ENCODE data around the gene ZFR. TPM values are rescaled to one million over a fixed set of nuclear protein-coding genes. Genes with fewer than 3 reads are reported as not detected.

The ZFR gene
- 10 to 100 TPM; 54.6 to 58.7 (median 55.9) TPM for total RNA-seq
- polyA plus RNA-seq, result 28.9 TPM
- long read RNA-seq, donor 1, full-length matches to known transcripts, result 80 of 137 reads
- long read RNA-seq, donor 1, partial matches to known transcripts, result 40 of 137 reads
- long read RNA-seq, donor 1, other reads (novel, unspliced or antisense), result 17 of 137 reads
- long read RNA-seq, donor 2, full-length matches to known transcripts, result 40 of 49 reads
- long read RNA-seq, donor 2, partial matches to known transcripts, result 3 of 49 reads
- long read RNA-seq, donor 2, other reads (novel, unspliced or antisense), result 6 of 49 reads
- long read RNA-seq, donor 3, full-length matches to known transcripts, result 54 of 147 reads
- long read RNA-seq, donor 3, partial matches to known transcripts, result 67 of 147 reads
- long read RNA-seq, donor 3, other reads (novel, unspliced or antisense), result 26 of 147 reads
- long read RNA-seq, donor 4, full-length matches to known transcripts, result 59 of 78 reads
- long read RNA-seq, donor 4, partial matches to known transcripts, result 9 of 78 reads
- long read RNA-seq, donor 4, other reads (novel, unspliced or antisense), result 10 of 78 reads

DNA sequence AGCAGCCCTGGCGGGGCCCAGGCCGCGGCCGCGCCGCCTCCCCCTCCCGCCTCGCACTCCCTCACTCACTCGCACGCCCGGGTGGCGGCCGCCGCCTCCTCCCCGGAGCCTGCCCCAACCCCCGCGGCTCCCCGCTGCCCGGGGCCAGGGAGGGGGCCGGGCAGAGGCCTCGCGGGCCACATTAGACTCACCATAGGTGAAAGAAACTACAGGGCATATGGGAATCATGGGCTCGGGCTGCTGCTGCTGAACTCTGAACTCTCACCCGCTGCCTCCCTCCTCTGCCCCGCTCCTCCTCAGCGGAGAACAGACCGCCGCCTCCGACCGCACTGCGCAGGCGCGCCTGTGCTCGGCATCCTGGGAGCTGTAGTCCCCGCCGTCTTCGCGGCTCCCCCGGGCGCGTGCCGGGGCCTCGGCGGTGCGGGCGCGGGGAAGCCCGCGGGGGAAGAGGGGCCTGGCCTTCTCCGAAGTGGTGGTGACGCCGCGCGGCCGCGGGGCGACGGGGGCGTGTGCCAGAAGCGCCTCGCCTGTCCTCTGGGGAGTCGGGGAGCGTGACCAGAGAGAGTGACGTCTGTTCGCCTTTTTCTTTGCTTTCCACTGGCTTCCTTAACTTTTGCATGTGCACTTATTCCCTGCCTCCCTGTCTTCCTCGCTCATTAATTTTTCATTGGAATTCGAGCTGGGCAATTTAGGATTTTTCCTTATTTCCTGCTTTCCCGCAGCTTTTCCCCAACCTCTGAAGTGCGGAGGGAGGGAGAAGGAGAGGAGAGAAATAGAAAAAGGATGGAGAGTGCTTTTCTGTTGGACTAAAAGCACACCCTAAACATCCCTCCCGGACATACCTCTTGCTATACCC is at the start of gene ZFR:
TSS of gene ZFR (minus strand) at position 310 of the 856 bp plus-strand sequence. CDS start at position 228, 82 bp downstream.
- 4% methylated on average over 68 of the region's 70 CpGs for WGBS
- peaks cover 3% of the 10 kb centered on the region for H3K9me3 ChIP-seq (ENCODE audit: control insufficient read depth, low read length)
- H3K27ac ChIP-seq (ENCODE audit: low read length), result peak within 1 kb of the TSS; percentile 94
- H3K4me1 ChIP-seq (ENCODE audit: control insufficient read depth, insufficient read depth, low read length), result peaks cover 5% of the 10 kb centered on the region
- ATAC-seq, result peak; percentile 98
- intact Hi-C loops (cut with DNase I), result no loop called here
- no peaks in the 10 kb centered on the region for H3K27me3 ChIP-seq (ENCODE audit: control insufficient read depth, insufficient read depth)
- peak within 1 kb of the TSS; percentile 89 for H3K4me3 ChIP-seq (ENCODE audit: low read length)
- peak; percentile 94 to 97 (median 96) for DNase-seq

DNA sequence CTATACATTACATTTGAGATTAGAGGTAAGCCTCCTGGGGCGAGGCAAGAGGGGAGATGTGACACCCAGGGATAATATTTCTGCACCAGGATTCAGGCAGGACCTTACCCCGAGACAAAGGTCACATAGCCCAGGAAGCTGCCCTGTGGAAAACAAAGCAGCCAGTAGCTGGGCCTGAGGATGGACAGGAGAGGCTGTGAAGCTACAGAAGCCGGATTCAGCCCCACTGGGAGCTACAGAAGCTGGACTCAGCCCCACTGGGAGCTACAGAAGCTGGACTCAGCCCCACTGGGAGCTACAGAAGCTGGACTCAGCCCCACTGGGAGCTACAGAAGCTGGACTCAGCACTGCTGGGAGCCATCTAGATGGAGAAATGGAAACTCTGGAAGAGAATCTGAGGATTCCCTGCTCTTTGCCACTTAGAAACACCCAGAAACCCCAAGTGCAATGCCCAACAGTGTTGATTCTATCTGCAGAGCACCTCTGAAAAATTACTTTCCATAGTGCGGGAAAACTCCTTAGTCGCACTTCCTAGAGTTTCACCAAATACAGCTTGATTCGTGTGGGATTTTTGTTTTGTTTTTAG is 46.5 kb upstream of the ZFR start:
- DNase-seq (no peak), ATAC-seq (no peak)
- Histone ChIP-seq H3K9me3 (ENCODE audit: control insufficient read depth, low read length) (no peaks in the 10 kb centered on the region), H3K27ac (ENCODE audit: low read length) (no peak overlapping the region), H3K4me3 (ENCODE audit: low read length) (no peak overlapping the region), H3K4me1 (ENCODE audit: control insufficient read depth, insufficient read depth, low read length) (no peaks in the 10 kb centered on the region), H3K27me3 (ENCODE audit: control insufficient read depth, insufficient read depth) (no peaks in the 10 kb centered on the region)
- intact Hi-C loops (cut with DNase I), result loop anchor here (5.0 to 10.0 kb wide), 5 partner anchors 94 to 121 kb away; partner anchors contain the start of gene SUB1 (in 3 of the 4)
- WGBS, result 88% methylated on average over 6 of the region's 6 CpGs

DNA sequence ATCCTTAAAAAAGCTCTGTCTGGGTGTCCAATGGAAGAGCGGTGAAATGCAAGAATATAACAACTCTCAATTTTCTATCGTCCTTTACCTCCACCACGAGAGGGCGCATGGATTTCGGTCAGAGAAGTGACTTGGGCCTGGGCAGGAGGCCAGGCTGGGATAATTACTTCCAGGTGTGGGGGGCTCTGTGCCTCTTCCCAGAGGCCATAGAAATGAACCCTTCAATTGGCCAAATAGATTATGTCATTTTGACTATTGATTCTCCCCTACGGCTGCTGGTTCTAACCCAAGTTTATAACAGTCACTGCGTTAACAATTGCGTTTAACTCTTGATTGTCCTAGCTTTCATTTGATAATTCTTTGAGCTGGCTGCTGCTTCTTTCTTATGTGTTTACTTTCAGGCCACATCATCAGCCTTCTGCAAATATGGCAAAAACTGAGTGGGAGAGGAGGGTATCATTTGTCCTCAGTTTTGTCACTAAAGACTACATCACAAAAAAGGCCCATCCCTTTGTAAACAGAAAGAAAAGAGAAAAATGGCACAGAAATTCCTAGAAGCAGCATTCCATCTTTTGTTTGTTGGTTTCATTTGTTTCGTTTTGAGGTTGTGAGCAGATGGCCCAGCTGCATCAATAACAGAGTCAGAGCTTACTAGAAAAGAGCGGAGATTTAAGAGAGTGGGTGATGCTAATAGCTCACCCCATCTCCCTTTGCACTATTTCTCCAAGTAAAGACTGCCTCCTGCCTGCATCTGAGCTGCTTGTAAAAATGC is 45.4 kb upstream of the ZFR start:
- peak; percentile 57 to 78 for ATAC-seq
- intact Hi-C loops (cut with DNase I), result loop anchor here (5.0 to 10.0 kb wide), 6 partner anchors 95 to 935 kb away; partner anchors contain the start of gene SUB1 (in 3 of the 4)
- Histone ChIP-seq H3K27ac (ENCODE audit: low read length) (no peak overlapping the region), H3K4me1 (ENCODE audit: control insufficient read depth, insufficient read depth, low read length) (no peaks in the 10 kb centered on the region), H3K27me3 (ENCODE audit: control insufficient read depth, insufficient read depth) (no peaks in the 10 kb centered on the region), H3K4me3 (ENCODE audit: low read length) (no peak overlapping the region), H3K9me3 (ENCODE audit: control insufficient read depth, low read length) (no peaks in the 10 kb centered on the region)
- 16% methylated on average over 10 of the region's 10 CpGs for WGBS
- DNase-seq, result peak; percentile 80 to 90 (median 89)

DNA sequence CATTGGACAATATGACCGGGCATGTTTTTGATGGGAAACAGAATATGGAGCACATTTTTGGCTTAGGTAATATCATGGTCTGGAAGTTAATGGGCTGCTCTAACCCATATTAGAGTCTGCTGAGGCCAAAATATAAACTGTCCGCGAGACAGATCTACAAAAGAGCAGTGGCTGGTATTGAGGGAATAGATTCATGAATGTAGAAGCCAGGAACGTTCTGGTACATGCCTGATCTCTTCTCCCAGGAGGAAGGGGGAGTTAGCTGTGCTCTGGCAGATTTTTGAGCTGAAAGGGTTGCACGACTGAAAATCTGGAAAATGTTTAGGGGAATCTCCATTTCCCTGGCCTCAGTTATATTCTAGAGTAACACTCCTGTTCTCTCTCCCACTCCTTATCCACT is 42.9 kb upstream of the ZFR start:
- intact Hi-C loops (cut with DNase I), result loop anchor here in 1 of 4 donors (10.0 kb wide), 1 partner anchor 937 kb away; no protein-coding TSS in a partner anchor
- H3K9me3 ChIP-seq (ENCODE audit: control insufficient read depth, low read length), result no peaks in the 10 kb centered on the region
- no peak overlapping the region for H3K4me3 ChIP-seq (ENCODE audit: low read length)
- 68% methylated on average over 5 of the region's 5 CpGs for WGBS
- no peaks in the 10 kb centered on the region for H3K4me1 ChIP-seq (ENCODE audit: control insufficient read depth, insufficient read depth, low read length)
- H3K27me3 ChIP-seq (ENCODE audit: control insufficient read depth, insufficient read depth), result no peaks in the 10 kb centered on the region
- peak in 1 of 2 donors; percentile 48 for ATAC-seq
- DNase-seq, result no peak
- no peak overlapping the region for H3K27ac ChIP-seq (ENCODE audit: low read length)

DNA sequence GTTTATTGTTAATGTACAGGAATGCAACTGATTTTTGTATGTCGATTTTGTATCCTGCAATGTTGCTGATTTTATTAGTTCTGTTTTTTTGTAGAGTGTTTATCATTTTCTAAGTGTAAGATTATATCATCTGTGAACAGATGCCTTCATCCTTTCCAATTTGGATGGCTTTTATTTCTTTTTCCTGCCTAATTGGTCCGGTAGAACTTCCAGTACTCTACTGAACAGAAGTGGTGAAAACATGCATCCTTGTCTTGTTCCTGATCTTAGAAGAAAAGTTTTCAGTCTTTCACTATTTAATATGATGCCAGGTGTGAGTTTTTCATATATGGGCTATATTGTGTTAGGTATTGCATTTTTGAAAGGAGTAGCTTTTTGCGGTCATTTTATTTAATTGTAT is 42.5 kb upstream of the ZFR start:
- Histone ChIP-seq H3K27ac (ENCODE audit: low read length) (no peak overlapping the region), H3K4me3 (ENCODE audit: low read length) (no peak overlapping the region), H3K27me3 (ENCODE audit: control insufficient read depth, insufficient read depth) (no peaks in the 10 kb centered on the region), H3K4me1 (ENCODE audit: control insufficient read depth, insufficient read depth, low read length) (no peaks in the 10 kb centered on the region), H3K9me3 (ENCODE audit: control insufficient read depth, low read length) (no peaks in the 10 kb centered on the region)
- WGBS, result 62% methylated on average over 3 of the region's 3 CpGs
- DNase-seq (no peak), ATAC-seq (no peak)
- intact Hi-C loops (cut with DNase I), result loop anchor here in 1 of 4 donors (10.0 kb wide), 1 partner anchor 938 kb away; no protein-coding TSS in a partner anchor

DNA sequence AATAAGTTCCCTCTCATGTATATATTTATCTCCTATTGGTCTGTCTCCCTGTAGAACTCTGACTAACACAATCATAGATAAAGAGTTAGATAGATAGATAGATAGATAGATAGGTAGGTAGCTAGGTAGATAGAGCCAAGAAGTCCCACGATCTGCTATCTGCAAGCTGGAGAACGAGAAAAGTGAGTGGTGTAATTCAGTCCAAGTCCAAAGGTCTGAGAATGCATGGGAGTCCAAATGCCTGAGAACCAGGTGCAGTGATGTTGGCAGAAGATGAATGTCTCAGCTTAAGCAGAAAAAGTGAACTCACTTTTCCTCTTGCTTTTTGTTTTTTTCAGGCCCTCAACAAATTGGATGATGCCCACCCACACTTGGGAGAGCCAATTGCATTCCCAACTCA is 37.7 kb upstream of the ZFR start:
- 82% methylated on average over 2 of the region's 2 CpGs for WGBS
- Histone ChIP-seq H3K4me1 (ENCODE audit: control insufficient read depth, insufficient read depth, low read length) (no peaks in the 10 kb centered on the region), H3K27ac (ENCODE audit: low read length) (no peak overlapping the region), H3K4me3 (ENCODE audit: low read length) (no peak overlapping the region), H3K27me3 (ENCODE audit: control insufficient read depth, insufficient read depth) (no peaks in the 10 kb centered on the region), H3K9me3 (ENCODE audit: control insufficient read depth, low read length) (no peaks in the 10 kb centered on the region)
- DNase-seq (no peak), ATAC-seq (no peak)
- intact Hi-C loops (cut with DNase I), result loop anchor here in 1 of 4 donors (10.0 kb wide), 1 partner anchor 943 kb away; no protein-coding TSS in a partner anchor

DNA sequence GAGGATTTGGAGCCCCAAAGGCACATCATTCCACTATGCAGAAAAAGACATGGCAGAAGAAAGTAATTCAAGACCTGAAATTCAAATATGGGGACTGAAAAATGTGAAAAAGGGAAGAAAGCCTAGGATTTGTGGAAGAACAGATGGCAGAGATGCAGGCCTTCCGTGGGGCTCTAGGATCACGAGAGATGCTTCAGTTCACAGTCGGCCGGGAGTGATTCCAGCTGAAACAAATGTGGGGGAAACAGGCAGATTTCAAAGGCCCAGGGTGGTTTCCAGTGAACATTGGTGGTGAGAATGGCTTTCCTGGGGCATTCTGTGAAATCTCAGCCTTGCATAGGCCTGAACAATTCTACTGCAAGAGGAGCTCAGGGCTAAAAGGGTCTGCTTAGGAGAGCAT is 34.6 kb upstream of the ZFR start:
- no peak overlapping the region for H3K4me3 ChIP-seq (ENCODE audit: low read length)
- 82% methylated on average over 4 of the region's 4 CpGs for WGBS
- H3K27me3 ChIP-seq (ENCODE audit: control insufficient read depth, insufficient read depth), result no peaks in the 10 kb centered on the region
- H3K9me3 ChIP-seq (ENCODE audit: control insufficient read depth, low read length), result no peaks in the 10 kb centered on the region
- H3K27ac ChIP-seq (ENCODE audit: low read length), result no peak overlapping the region
- no peak for ATAC-seq
- H3K4me1 ChIP-seq (ENCODE audit: control insufficient read depth, insufficient read depth, low read length), result peaks cover 1% of the 10 kb centered on the region
- no peak for DNase-seq
- intact Hi-C loops (cut with DNase I), result no loop called here

DNA sequence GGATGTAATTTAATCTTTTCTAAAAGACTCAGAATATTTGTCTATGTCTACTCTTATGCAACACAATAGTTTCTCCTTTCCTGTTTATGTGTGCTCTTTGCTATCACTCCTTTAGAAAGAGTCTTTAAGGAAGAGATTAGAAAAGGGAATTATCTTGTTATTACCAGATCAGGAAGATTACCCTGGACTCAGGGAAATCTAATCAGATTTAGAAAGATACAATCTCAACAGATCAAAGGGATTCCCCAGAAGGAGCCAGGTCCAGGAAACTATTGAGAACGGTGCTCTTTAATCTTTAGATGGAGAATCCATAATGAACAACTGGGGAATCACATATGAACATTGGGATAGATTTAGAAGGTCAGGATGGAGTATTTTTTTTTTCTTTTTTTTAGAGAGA is 32.4 kb upstream of the ZFR start:
- intact Hi-C loops (cut with DNase I), result no loop called here
- H3K27ac ChIP-seq (ENCODE audit: low read length), result no peak overlapping the region
- no peaks in the 10 kb centered on the region for H3K27me3 ChIP-seq (ENCODE audit: control insufficient read depth, insufficient read depth)
- no peaks in the 10 kb centered on the region for H3K9me3 ChIP-seq (ENCODE audit: control insufficient read depth, low read length)
- 47% methylated on average over 1 of the region's 1 CpG for WGBS
- H3K4me3 ChIP-seq (ENCODE audit: low read length), result no peak overlapping the region
- peaks cover 1% of the 10 kb centered on the region for H3K4me1 ChIP-seq (ENCODE audit: control insufficient read depth, insufficient read depth, low read length)
- no peak for ATAC-seq
- no peak for DNase-seq

DNA sequence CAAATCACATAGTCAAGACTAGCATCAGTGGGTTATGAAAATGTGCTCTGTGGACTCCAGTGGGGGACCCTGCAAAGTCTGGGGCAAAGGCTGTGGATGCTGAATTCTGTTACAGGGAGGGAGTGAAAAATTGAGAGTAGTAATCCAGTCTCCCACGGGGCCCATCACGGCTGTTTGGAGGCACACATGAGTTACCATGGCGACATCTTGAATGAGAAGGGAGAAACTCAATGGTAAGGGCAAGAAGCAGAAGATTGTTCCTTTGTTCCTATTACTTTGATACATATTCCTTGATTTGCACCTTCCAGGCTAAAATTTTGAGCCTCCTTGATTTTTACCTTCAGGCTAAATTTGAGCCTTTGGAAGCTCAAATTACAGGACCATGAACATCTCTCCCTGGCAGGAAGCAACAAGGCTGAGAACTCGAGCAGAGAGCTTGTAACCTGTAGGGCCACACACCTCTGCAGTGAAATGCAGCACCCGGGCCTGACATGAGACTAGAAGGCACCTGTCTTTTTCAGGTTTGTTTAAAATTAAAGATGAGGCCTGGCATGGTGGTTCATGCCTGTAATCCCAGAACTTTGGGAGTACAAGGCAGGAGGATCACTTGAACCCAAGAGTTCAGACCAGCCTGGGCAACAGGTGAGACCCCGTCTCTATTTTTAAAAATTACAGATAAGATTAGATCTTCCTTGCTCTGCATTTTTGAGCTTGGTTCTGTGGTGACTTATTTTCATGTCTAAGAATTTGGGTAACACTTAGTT is 31.0 kb upstream of the ZFR start:
- ATAC-seq (no peak), DNase-seq (no peak)
- WGBS, result 73% methylated on average over 6 of the region's 6 CpGs
- intact Hi-C loops (cut with DNase I), result no loop called here
- Histone ChIP-seq H3K9me3 (ENCODE audit: control insufficient read depth, low read length) (no peaks in the 10 kb centered on the region), H3K4me1 (ENCODE audit: control insufficient read depth, insufficient read depth, low read length) (peaks cover 1% of the 10 kb centered on the region), H3K4me3 (ENCODE audit: low read length) (no peak overlapping the region), H3K27me3 (ENCODE audit: control insufficient read depth, insufficient read depth) (no peaks in the 10 kb centered on the region), H3K27ac (ENCODE audit: low read length) (no peak overlapping the region)
